K562 (cell line): ENCODE results near the gene ZBTB39. TPM values are rescaled to one million over a fixed set of nuclear protein-coding genes. Genes with fewer than 3 reads are reported as not detected.

Source experiments
- ATAC-seq: fragments of 200-7000 bp; cut with Tn5 transposase; 3 replicates; pipeline ENCODE4 v1.9.1; 2020; ENCODE audit warnings: moderate library complexity
- BruUV-seq: library from RNA; stranded (reverse); fragments of 400-500 nt; replicated peaks from 2 replicates; lab custom pipeline; 2021; lab: Mats Ljungman, UMichigan
- CTCF ChIA-PET: fragments of 300-600 bp; formaldehyde crosslinking; extraction: SDS; loops from one replicate; lab custom pipeline; 2021; ENCODE audit warnings: low intra/inter-chr PET ratio; lab: Yijun Ruan, JAX
- POLR2A ChIA-PET: fragments of 300-600, 350-650 bp; sonication (Branson Sonifier 250); formaldehyde crosslinking; extraction: SDS; loops from one replicate; lab custom pipeline; 2021; ENCODE audit warnings: antibody characterized with exemption, inconsistent platforms; lab: Yijun Ruan, JAX
- DNase-seq, 4 experiments: peaks; one replicate each; pipeline versions ENCODE4 v3.0.0 to v3.0.0-alpha.2; 2011 to 2018; ENCODE audit warnings: low spot score in 3 of 4, mixed read lengths in 3 of 4; ENCODE audit errors: extremely low read depth in 1 of 4
- FAIRE-seq: peaks from 2 replicates; lab custom pipeline; 2011; peaks lifted over from hg19 to GRCh38; lab: Jason Lieb, UNC
- H2AFZ ChIP-seq: 2 replicates; pipeline ENCODE4 v1.6.0; 2011; ENCODE audit warnings: low read depth, low read length, control low read depth, inconsistent platforms
- H3K27ac ChIP-seq: fragments of 200-600 bp; 3 replicates; pipeline ENCODE4 v1.8.0; 2011; ENCODE audit warnings: low read depth, mild to moderate bottlenecking, control low read depth, inconsistent platforms, low read length, moderate library complexity, mixed read lengths; ENCODE audit errors: extremely low read depth
- H3K27me3 ChIP-seq, 2 experiments: fragments of 300-600 bp in 1 of 2; 2 replicates in 1 of 2; 3 replicates in 1 of 2; pipeline versions ENCODE4 v1.6.0 to v1.8.0; 2011; ENCODE audit warnings: inconsistent platforms in 2 of 2, low read length in 2 of 2, mild to moderate bottlenecking in 1 of 2, mixed read lengths in 1 of 2, moderate library complexity in 1 of 2; ENCODE audit not compliant: control insufficient read depth in 2 of 2, insufficient read depth in 2 of 2
- H3K36me3 ChIP-seq: fragments of 300-600 bp; 3 replicates; pipeline ENCODE4 v1.8.0; 2011; ENCODE audit warnings: mild to moderate bottlenecking, low read length, inconsistent platforms; ENCODE audit not compliant: control insufficient read depth, insufficient read depth
- H3K4me1 ChIP-seq, 2 experiments: fragments of 200-600 bp in 1 of 2; replicated peaks in 1 of 2; 2 replicates in 1 of 2; 3 replicates in 1 of 2; pipeline versions ENCODE4 v1.5.1 to v1.8.0; 2011; ENCODE audit warnings: inconsistent platforms in 2 of 2, low read length in 2 of 2, mild to moderate bottlenecking in 1 of 2, mixed read lengths in 1 of 2, moderate library complexity in 1 of 2; ENCODE audit not compliant: control insufficient read depth in 2 of 2, insufficient read depth in 2 of 2
- H3K4me2 ChIP-seq: 2 replicates; pipeline ENCODE4 v1.6.1; 2011; ENCODE audit warnings: low read length, control low read depth, inconsistent platforms, mixed read lengths; ENCODE audit not compliant: insufficient read depth
- H3K4me3 ChIP-seq: fragments of 200-600 bp; sonication (generic), shearing (Covaris generic); 2 replicates; pipeline ENCODE4 v1.5.1; 2016; ENCODE audit warnings: control low read depth, inconsistent platforms
- H3K79me2 ChIP-seq: fragments of 200-600 bp; 3 replicates; pipeline ENCODE4 v1.8.0; 2011; ENCODE audit warnings: low read length, inconsistent platforms; ENCODE audit not compliant: control insufficient read depth, insufficient read depth
- H3K9ac ChIP-seq, 2 experiments: 2 replicates each; pipeline versions ENCODE4 v1.6.0 to v1.6.1; 2011; ENCODE audit warnings: low read depth in 2 of 2, low read length in 2 of 2, control low read depth in 1 of 2, inconsistent platforms in 1 of 2, mild to moderate bottlenecking in 1 of 2, mixed read lengths in 1 of 2; ENCODE audit not compliant: insufficient read depth in 1 of 2
- H3K9me1 ChIP-seq: one replicate; pipeline ENCODE4 v1.6.0; 2011; ENCODE audit warnings: inconsistent platforms, mild to moderate bottlenecking, low read length, moderate library complexity; ENCODE audit not compliant: control insufficient read depth, insufficient read depth
- H3K9me3 ChIP-seq: replicated peaks from 2 replicates; pipeline ENCODE4 v1.5.1; 2011; ENCODE audit warnings: low read depth, low read length, inconsistent platforms; ENCODE audit not compliant: control insufficient read depth, insufficient read depth
- H4K20me1 ChIP-seq: replicated peaks from 2 replicates; pipeline ENCODE4 v1.6.1; 2011; ENCODE audit warnings: low read length, inconsistent platforms, mixed read lengths; ENCODE audit not compliant: control insufficient read depth, insufficient read depth
- BDP1 ChIP-seq: IDR thresholded peaks from 3 replicates; pipeline ENCODE4 v1.6.1; 2011; ENCODE audit not compliant: insufficient read length, insufficient read depth
- CCAR2 ChIP-seq: fragments of 200-400 bp; formaldehyde crosslinking; IDR thresholded peaks from 2 replicates; pipeline ENCODE4 v1.6.1; 2017; ENCODE audit warnings: mild to moderate bottlenecking, low read depth, low read length
- GTF2F1 ChIP-seq: IDR thresholded peaks from 2 replicates; pipeline ENCODE4 v1.6.1; 2011; ENCODE audit warnings: low read depth, low read length, improper control_type of control experiment
- KAT7 ChIP-seq: sonication (generic); formaldehyde crosslinking; IDR thresholded peaks from 2 replicates; pipeline ENCODE4 v1.8.0; 2022; ENCODE audit warnings: missing genetic modification reagents, mild to moderate bottlenecking, borderline replicate concordance
- LCOR ChIP-seq: sonication (generic); formaldehyde crosslinking; IDR thresholded peaks from 2 replicates; pipeline ENCODE4 v1.8.0; 2022; ENCODE audit warnings: mild to moderate bottlenecking, missing genetic modification reagents
- MYBL2 ChIP-seq, 2 experiments: fragments of 450-650 bp in 1 of 2; sonication (generic) in 1 of 2; formaldehyde crosslinking in 1 of 2; IDR thresholded peaks; 2 replicates each; pipeline versions ENCODE4 v1.6.1 to v1.8.1; 2017 to 2022; ENCODE audit warnings: borderline replicate concordance in 1 of 2, inconsistent platforms in 1 of 2, low read depth in 1 of 2, mild to moderate bottlenecking in 1 of 2, missing genetic modification reagents in 1 of 2, moderate library complexity in 1 of 2
- MYC ChIP-seq, 2 experiments: fragments of 250-450 bp in 1 of 2; sonication (Bioruptor Pico) in 1 of 2; IDR thresholded peaks; 2 replicates each; pipeline versions ENCODE4 v1.5.1 to v1.6.1; 2012 to 2021; ENCODE audit warnings: low read depth in 2 of 2, borderline replicate concordance in 1 of 2, improper control_type of control experiment in 1 of 2, low read length in 1 of 2, mild to moderate bottlenecking in 1 of 2, moderate library complexity in 1 of 2
- SIRT6 ChIP-seq: IDR thresholded peaks from one replicate; pipeline ENCODE4 v1.6.1; 2012; ENCODE audit warnings: low read depth, mild to moderate bottlenecking, control low read depth, inconsistent platforms, low read length, moderate library complexity
- TOE1 ChIP-seq, 2 experiments: fragments of 450-650 bp in 1 of 2; sonication (generic) in 1 of 2; formaldehyde crosslinking in 1 of 2; IDR thresholded peaks; 2 replicates each; pipeline versions ENCODE4 v1.7.1 to v1.8.0; 2016 to 2022; ENCODE audit warnings: borderline replicate concordance in 2 of 2, mild to moderate bottlenecking in 2 of 2, antibody characterized with exemption in 1 of 2, inconsistent platforms in 1 of 2, low read depth in 1 of 2, missing genetic modification reagents in 1 of 2, moderate library complexity in 1 of 2
- ZBTB7A ChIP-seq: IDR thresholded peaks from 2 replicates; pipeline ENCODE4 v1.6.1; 2011; ENCODE audit warnings: low read depth, mild to moderate bottlenecking, low read length, moderate library complexity, borderline replicate concordance; ENCODE audit not compliant: control insufficient read depth
- ZFP30 ChIP-seq: fragments of 250-450 bp; sonication (Bioruptor Pico); IDR thresholded peaks from 2 replicates; pipeline ENCODE4 v1.8.0; 2022; ENCODE audit warnings: moderate library complexity, mild to moderate bottlenecking, inconsistent platforms, borderline replicate concordance
- ZNF282 ChIP-seq: sonication (generic); formaldehyde crosslinking; IDR thresholded peaks from 2 replicates; pipeline ENCODE4 v1.8.1; 2023; ENCODE audit warnings: missing genetic modification reagents
- WGBS: fragments of 100-300 bp; shearing (Covaris generic); methylation state at CpG from one replicate; pipeline ENCODE4 v1.1.6; 2016; ENCODE audit warnings: low coverage, mixed read lengths; ENCODE audit not compliant: insufficient coverage; ENCODE audit errors: missing lambda C conversion rate; 5-methylcytosine and 5-hydroxymethylcytosine counted together
- in situ Hi-C: fragments of 300-500 bp; cut with MboI; formaldehyde crosslinking; loops from 4 replicates; pipeline ENCODE4 v1.15.0; 2018; ENCODE audit warnings: inconsistent platforms, mixed read lengths
- intact Hi-C: fragments of 100-400 bp; cut with micrococcal nuclease; formaldehyde crosslinking; loops from 2 replicates; pipeline ENCODE4 v1.14.2; 2022
- polyA plus RNA-seq, 8 experiments: library from polyadenylated mRNA; depleted of rRNA in 4 of 8; stranded (reverse) in 5 of 8; unstranded in 3 of 8; fragments of >200 nt; fragmentation: Nextera tagmentation in 2 of 8; fragmentation: Illumina TruSeq in 1 of 8; extraction: Ambion mirVana in 2 of 8; extraction: Trizol in 1 of 8; gene quantifications; 2 replicates each; pipeline versions ENCODE4 v1.2.1 to v1.2.3, GENCODE V29; 2011 to 2014; ENCODE audit warnings: inconsistent platforms in 1 of 8, missing spikeins in 1 of 8
- total RNA-seq, 7 experiments: library from RNA; depleted of rRNA in 6 of 7; stranded (reverse); fragments of >200 nt in 6 of 7; fragmentation: Illumina TruSeq in 2 of 7; extraction: Trizol in 2 of 7; gene quantifications; 2 replicates each; pipeline versions ENCODE4 v1.2.1 to v1.2.3, GENCODE V29; 2011 to 2021; ENCODE audit warnings: low replicate concordance in 1 of 7
- TF ChIP-seq, protein P1 (sequence below): fragments of 450-650 bp; formaldehyde crosslinking; IDR thresholded peaks from 2 replicates; pipeline ENCODE4 v1.4.0; 2022; ENCODE audit warnings: mild to moderate bottlenecking, moderate library complexity
- TF ChIP-seq, protein P2 (sequence below): fragments of 250-450 bp; sonication (Bioruptor Pico); IDR thresholded peaks from 2 replicates; pipeline ENCODE4 v1.4.0; 2020; ENCODE audit warnings: mild to moderate bottlenecking, moderate library complexity
- TF ChIP-seq, protein P3 (sequence below): sonication (generic); formaldehyde crosslinking; IDR thresholded peaks from 2 replicates; pipeline ENCODE4 v1.8.0; 2022; ENCODE audit warnings: mild to moderate bottlenecking, missing genetic modification reagents

Gene ZBTB39
- total and polyA plus RNA-seq, 9 of the 15 experiments (the other 6 are each of a cell fraction or from before 2014, with no cell fraction given), result 3.3 to 13.3 (median 8.6) TPM

DNA sequence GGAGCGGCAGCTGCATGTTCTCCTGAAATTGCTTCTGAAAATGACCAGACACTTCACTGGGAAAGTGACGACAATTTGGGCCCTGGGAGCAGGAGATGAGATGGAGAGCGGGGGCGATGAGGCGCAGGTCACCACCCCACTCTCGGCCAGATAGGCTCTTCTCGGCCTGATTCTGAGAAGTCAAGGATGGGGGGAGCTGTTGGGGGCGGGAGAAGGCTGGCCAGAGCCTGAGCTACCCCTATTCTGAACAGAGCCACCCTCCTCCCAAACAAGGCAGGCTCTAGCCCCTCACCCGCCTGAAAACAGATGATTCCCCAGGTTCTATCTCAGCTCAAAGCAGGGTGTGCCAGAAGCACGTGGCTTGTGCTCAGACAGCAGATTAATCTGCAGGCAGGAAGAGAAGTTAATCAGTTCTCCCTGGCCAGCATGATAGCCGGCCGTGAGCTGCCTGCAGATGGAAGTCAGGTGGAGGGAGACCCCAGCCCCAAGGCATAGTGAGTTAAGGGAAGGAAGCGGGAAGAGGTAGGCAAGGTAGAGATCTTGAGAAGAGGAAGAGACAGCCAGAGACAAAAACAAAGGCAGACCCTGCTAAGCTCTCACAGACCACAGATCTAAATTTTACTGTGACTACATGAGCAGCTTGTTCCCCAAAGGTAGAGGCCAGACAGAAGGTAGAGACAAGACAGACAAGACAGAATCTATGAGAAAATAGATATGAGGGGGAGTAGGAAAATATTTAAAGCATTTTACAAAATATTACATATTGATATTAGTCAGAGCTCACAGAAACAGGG is 20.9 kb upstream of the ZBTB39 start:
- CTCF ChIA-PET, result no interaction called here
- in situ Hi-C loops, result no loop called here
- POLR2A ChIA-PET, result interaction anchor here (0.6 to 3.4 kb wide), 9 partner anchors 9 to 55 kb away, joined by 3 to 9 read pairs (median 3); partner anchors contain the start of gene TAC3
- TF ChIP-seq TOE1 (IDR thresholded peaks at IDR 0.05; ENCODE audit: borderline replicate concordance) (peak; percentile 26; the same call in 1 of the 2 replicates), TOE1 (CRISPR knock-in tag; IDR thresholded peaks at IDR 0.05; ENCODE audit: borderline replicate concordance, low read depth) (no peak), ZBTB7A (peak; percentile 18; the same call in 1 of the 2 replicates), ZNF282 (CRISPR knock-in tag) (no peak), GTF2F1 (no peak), LCOR (CRISPR knock-in tag) (no peak), KAT7 (no peak), MYC (IDR thresholded peaks at IDR 0.05; ENCODE audit: low read depth, low read length) (peak; percentile 86), MYC (CRISPR knock-in tag; IDR thresholded peaks at IDR 0.05; ENCODE audit: borderline replicate concordance, low read depth) (0 out of 2 replicates have a peak, but pooled peaks have one; percentile 19), ZFP30 (CRISPR knock-in tag) (no peak), MYBL2 (IDR thresholded peaks at IDR 0.05; ENCODE audit: low read depth) (no peak), MYBL2 (CRISPR knock-in tag; IDR thresholded peaks at IDR 0.05; ENCODE audit: borderline replicate concordance) (no peak), SIRT6 (no peak), BDP1 (no peak), CCAR2 (no peak)
- TF ChIP-seq, protein P1, sequence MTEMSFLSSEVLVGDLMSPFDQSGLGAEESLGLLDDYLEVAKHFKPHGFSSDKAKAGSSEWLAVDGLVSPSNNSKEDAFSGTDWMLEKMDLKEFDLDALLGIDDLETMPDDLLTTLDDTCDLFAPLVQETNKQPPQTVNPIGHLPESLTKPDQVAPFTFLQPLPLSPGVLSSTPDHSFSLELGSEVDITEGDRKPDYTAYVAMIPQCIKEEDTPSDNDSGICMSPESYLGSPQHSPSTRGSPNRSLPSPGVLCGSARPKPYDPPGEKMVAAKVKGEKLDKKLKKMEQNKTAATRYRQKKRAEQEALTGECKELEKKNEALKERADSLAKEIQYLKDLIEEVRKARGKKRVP (CRISPR knock-in tag), result no peak
- TF ChIP-seq, protein P2, sequence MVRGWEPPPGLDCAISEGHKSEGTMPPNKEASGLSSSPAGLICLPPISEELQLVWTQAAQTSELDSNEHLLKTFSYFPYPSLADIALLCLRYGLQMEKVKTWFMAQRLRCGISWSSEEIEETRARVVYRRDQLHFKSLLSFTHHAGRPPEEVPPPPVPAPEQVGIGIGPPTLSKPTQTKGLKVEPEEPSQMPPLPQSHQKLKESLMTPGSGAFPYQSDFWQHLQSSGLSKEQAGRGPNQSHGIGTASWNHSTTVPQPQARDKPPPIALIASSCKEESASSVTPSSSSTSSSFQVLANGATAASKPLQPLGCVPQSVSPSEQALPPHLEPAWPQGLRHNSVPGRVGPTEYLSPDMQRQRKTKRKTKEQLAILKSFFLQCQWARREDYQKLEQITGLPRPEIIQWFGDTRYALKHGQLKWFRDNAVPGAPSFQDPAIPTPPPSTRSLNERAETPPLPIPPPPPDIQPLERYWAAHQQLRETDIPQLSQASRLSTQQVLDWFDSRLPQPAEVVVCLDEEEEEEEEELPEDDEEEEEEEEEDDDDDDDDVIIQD (CRISPR knock-in tag), result no peak
- TF ChIP-seq, protein P3, sequence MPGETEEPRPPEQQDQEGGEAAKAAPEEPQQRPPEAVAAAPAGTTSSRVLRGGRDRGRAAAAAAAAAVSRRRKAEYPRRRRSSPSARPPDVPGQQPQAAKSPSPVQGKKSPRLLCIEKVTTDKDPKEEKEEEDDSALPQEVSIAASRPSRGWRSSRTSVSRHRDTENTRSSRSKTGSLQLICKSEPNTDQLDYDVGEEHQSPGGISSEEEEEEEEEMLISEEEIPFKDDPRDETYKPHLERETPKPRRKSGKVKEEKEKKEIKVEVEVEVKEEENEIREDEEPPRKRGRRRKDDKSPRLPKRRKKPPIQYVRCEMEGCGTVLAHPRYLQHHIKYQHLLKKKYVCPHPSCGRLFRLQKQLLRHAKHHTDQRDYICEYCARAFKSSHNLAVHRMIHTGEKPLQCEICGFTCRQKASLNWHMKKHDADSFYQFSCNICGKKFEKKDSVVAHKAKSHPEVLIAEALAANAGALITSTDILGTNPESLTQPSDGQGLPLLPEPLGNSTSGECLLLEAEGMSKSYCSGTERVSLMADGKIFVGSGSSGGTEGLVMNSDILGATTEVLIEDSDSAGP (CRISPR knock-in tag), result no peak

More for the DNA sequence above, 20.9 kb upstream of the ZBTB39 start:
- Histone ChIP-seq H3K9me1 (no peaks in the 10 kb centered on the region), H3K4me2 (peak overlapping the region; percentile 54), H3K79me2 (no peaks in the 10 kb centered on the region), H3K9me3 (no peaks in the 10 kb centered on the region), H3K36me3 (no peaks in the 10 kb centered on the region), H4K20me1 (no peaks in the 10 kb centered on the region), H3K4me1 (peaks cover 15 to 25% of the 10 kb centered on the region in 2 experiments), H3K4me3 (no peak overlapping the region), H3K9ac (peak overlapping the region; percentile 39 to 69; a peak in 3 of 4 replicates), H2AFZ (peak overlapping the region; percentile 86), H3K27ac (0 out of 3 replicates have a peak overlapping the region, but pooled peaks have one; percentile 23), H3K27me3 (no peaks in the 10 kb centered on the region)
- ATAC-seq (peak; percentile 80), FAIRE-seq (peak; percentile 92), DNase-seq (peak; percentile 63 to 76 (median 70))
- BruUV-seq, result no TSS peak
- intact Hi-C loops, result no loop called here
- 9% methylated on average over 13 of the region's 13 CpGs for WGBS
